ENCODE results near the gene RNF113B.

Gene RNF113B

DNA sequence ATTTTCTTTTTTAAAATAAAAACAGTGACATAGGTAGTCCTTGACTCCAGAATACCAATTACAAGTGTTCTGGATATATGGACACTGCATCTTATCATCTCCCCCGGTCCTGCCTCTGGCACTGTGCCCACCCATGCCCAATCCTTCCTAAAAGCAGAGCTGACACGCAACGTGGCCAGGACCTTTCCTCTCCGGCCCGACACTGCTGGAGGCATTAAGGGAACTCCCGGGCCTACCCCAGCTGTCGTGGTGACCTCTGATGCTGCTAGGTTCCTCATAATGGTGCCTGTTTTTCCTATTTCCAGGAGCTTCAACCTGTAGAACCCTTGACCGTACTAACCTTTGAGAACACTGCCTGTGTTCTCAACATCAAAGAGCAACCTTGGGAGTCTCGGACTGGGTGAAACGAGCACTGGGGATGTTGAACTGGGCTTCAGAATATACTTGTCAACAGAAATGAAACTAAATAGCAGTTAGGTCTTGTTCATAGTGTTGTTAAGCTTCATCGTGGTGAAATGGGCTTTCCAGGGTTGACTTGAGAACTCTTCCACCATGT, 13.9 kb upstream of the RNF113B start:
- TF ChIP-seq, protein P1, sequence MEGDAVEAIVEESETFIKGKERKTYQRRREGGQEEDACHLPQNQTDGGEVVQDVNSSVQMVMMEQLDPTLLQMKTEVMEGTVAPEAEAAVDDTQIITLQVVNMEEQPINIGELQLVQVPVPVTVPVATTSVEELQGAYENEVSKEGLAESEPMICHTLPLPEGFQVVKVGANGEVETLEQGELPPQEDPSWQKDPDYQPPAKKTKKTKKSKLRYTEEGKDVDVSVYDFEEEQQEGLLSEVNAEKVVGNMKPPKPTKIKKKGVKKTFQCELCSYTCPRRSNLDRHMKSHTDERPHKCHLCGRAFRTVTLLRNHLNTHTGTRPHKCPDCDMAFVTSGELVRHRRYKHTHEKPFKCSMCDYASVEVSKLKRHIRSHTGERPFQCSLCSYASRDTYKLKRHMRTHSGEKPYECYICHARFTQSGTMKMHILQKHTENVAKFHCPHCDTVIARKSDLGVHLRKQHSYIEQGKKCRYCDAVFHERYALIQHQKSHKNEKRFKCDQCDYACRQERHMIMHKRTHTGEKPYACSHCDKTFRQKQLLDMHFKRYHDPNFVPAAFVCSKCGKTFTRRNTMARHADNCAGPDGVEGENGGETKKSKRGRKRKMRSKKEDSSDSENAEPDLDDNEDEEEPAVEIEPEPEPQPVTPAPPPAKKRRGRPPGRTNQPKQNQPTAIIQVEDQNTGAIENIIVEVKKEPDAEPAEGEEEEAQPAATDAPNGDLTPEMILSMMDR (conservative IDR thresholded peaks at IDR 0.05; ENCODE audit: low read depth), result no peak
- ChIA-PET CTCF (no interaction called here), POLR2A (ENCODE audit: low non-redundant PET) (no interaction called here)
- DNase-seq (ENCODE audit: low spot score), result no peak
- no peak overlapping the region for H3K27ac ChIP-seq

DNA sequence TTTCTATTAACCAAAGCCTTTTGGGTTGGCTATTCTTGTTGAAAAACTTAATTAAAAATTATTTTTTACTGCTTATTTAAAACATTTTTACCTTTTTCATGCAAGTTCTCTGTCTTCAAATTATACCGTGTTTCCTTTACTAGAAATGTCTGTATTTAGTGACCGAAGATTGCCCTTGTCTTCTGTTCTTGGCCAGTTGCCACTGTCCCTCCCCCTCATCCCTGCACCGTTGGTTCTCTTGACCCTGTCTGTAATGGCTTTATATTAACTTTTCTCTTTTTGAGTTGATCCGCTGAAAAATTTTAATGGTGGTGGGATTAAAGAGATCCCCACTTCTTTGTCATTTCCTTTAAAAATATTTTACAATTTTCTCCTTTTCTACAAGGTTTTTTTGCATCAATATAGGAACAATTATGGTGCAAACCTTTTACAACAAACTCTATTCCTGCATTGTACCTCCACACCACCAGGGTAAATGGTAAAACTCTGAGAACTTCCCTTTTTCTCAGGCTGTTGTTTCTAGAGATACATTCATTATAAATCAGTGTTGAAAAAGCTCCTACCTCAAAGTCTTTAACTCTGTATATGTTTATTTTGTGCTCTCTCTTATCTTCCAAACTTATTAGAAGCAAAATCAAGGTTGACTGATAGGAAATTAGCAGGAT, 12.9 kb upstream of the RNF113B start:
- H3K27ac ChIP-seq, result no peak overlapping the region
- TF ChIP-seq, protein P1 (conservative IDR thresholded peaks at IDR 0.05; ENCODE audit: low read depth), result no peak
- no peak for DNase-seq (ENCODE audit: low spot score)
- CTCF ChIA-PET, result no interaction called here
- POLR2A ChIA-PET (ENCODE audit: low non-redundant PET), result interaction anchor here (0.6 kb wide), 1 partner anchor 22 kb away, joined by 3 read pairs; no protein-coding TSS in a partner anchor

DNA sequence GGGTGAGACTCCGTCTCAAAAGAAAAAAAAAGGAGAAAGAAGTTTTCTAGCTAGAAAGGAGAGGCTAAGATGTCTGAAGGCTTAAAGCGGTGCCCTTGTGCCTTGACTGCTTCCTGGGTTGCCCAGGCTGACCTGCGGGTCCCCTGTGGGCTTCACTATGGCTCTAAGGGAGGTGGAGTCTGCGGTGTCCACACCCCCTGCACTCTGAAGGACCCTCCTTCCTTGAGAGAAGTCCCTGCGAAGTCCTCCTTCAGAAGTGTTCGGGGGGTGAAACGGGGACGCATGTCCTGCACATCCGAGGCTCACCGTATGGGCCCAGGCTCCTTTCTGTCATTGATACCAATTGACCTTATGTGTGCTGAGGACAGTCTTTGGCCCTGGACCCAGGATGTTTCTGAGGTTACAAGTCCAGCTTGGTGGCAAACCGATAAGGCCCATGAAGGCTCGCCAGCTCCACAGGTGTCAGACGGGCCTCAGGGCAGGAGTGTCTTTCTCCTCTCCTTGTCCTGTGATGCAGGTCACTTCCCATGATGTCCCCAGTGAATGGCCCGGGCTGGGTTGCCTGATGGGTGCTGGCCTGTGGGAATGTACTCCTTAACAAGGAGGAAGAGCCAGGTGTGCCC, 11.6 kb upstream of the RNF113B start:
- POLR2A ChIA-PET (ENCODE audit: low non-redundant PET), result no interaction called here
- no peak overlapping the region for H3K27ac ChIP-seq
- CTCF ChIA-PET, result no interaction called here
- TF ChIP-seq, protein P1 (conservative IDR thresholded peaks at IDR 0.05; ENCODE audit: low read depth), result no peak
- DNase-seq (ENCODE audit: low spot score), result no peak

DNA sequence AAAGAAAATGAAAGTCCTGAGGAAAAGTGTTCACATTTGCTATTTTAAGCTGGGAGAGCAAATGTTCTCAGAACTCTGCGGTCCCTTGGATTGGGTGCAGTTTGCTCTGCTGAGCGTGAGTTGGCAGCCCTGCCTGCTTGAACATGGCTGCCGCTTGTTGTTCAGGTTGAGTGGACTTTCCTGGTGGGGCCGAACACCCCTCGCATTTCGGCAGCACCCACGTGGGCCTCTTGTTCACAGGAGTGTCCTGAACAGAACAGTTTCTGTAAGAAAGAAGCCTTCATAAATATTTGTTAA, 10.8 kb upstream of the RNF113B start:
- ChIA-PET CTCF (no interaction called here), POLR2A (ENCODE audit: low non-redundant PET) (no interaction called here)
- no peak for DNase-seq (ENCODE audit: low spot score)
- H3K27ac ChIP-seq, result no peak overlapping the region
- TF ChIP-seq, protein P1 (conservative IDR thresholded peaks at IDR 0.05; ENCODE audit: low read depth), result no peak

DNA sequence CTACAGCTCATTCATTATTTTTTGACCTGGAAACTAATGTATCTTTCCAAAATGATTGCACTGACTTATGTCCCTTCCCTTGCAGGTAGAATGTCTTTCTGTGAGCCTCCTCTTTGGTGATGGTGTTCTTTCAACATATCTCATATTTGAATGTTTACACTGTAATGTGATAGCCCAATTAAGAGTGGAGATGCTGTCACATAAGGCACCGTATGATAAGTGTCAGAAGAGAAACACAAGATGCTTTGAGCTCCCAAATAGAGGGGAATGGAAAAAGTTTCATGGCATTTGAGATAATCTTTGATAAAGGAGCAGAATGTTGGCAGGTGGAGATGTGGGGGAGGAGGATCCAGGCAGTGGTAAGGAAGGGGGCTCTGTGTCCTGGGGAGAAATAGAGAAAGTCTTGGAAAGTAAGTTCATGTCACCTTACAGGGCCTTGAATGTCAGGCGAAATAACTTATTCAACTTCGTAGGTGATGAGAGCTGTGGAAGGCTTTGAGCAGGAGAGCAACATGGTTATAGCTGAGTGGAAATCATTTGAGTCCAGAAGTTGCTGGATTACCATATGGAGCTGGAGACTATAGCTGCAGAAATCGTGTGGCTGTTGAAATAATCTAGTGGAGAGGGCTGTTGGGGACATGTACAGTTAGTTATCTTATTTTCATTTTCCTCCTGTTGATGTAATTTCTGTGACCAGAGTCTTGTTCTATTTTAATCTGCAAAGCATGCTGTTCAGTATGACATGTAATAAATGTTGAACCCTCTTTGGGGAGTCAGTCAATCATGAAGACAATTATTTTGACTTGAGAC, 10.3 kb upstream of the RNF113B start:
- no peak for DNase-seq (ENCODE audit: low spot score)
- CTCF ChIA-PET, result no interaction called here
- H3K27ac ChIP-seq, result no peak overlapping the region
- POLR2A ChIA-PET (ENCODE audit: low non-redundant PET), result no interaction called here
- TF ChIP-seq, protein P1 (conservative IDR thresholded peaks at IDR 0.05; ENCODE audit: low read depth), result no peak

DNA sequence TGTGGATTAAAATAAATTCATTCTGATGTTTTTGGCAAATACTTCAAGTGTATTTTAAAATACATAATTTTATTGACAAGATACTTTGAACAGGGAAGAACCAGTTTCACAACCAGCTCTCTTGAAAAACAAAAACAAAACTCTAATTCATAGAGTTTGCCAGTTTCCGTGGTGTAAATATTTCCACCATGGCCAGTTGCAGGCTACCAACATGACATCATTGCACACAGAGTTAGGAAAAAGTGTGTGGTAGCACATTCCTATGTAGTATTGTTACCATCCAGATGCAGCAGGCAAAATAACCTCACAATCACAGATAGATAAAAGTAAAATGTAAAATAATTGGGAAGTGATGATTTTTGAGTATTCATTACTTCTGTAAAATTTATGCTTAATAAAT, 7.7 kb upstream of the RNF113B start:
- TF ChIP-seq, protein P1 (conservative IDR thresholded peaks at IDR 0.05; ENCODE audit: low read depth), result no peak
- ChIA-PET POLR2A (ENCODE audit: low non-redundant PET) (no interaction called here), CTCF (no interaction called here)
- no peak for DNase-seq (ENCODE audit: low spot score)
- H3K27ac ChIP-seq, result no peak overlapping the region
